ENCODE data around the gene PPFIBP1.
"Not testable (repeated sequence)": the region's sequence is repeated elsewhere in the genome, so short reads cannot be mapped to it uniquely, and the experiment has no call there.

Gene PPFIBP1

GRCh38 chr12:27581833-27582232 is 57.8 kb downstream of the PPFIBP1 start:
- not testable (repeated sequence) for H3K4me1 Mint-ChIP-seq, H3K4me3 Mint-ChIP-seq, ATAC-seq, H3K27me3 Mint-ChIP-seq, H3K36me3 Mint-ChIP-seq, H3K9me3 Mint-ChIP-seq, H3K27ac Mint-ChIP-seq

DNA sequence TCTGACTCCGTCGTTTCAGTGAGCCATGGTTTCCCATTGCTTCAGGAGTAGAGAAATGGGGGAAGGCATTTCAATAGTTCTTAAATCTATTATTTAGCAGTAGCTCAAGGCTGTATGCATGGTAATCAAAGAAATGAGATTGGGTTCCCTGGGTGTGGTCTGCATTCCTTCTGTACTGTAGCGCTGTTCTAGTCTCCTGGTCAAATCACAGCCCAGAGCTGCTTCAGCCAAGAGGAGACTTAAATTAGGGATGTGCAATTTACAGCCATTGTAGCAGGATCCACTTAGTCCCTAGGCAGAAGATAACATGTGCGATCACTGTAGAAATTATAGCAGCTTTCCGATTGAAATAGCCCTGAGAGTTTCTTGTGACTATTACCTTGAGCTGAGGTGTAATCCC is 58.4 kb downstream of the PPFIBP1 start:
- not testable (repeated sequence) for H3K27me3 Mint-ChIP-seq, H3K9me3 Mint-ChIP-seq, H3K4me3 Mint-ChIP-seq, ATAC-seq, H3K4me1 Mint-ChIP-seq, H3K27ac Mint-ChIP-seq, H3K36me3 Mint-ChIP-seq

DNA sequence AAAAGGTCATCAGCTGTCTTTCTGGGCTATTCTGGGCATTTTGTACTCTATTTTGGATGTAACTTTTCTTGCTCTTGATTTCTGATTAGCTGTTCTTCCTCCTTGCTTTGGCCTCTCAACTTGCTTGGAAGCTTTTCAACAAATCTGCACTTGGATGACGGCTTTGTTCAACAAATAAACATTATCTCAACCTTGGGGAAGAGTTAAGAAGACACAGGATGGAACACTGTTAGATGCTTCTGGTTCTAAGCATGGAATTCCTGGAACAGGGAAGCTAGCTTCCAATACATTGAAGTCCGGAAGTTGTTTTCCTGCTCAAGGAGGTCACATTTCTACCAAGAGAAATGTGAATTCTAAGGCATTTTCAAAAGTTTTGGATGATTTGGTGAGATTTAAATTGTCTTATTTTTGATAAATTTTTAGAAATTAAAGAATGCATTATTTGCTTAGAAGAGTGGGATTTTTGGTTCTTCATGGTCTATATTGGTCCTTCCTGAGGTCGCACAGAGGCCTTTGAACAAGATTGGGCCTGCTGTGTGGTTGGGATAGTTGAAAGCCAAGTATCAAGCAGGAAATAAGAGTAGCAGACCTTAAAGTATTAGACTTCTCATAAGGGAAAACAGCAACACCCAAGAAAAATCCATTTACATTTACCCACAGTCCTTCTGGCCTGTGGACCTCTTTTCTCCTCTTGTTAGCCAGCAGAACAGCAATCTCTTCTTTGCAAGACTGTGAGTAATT is 59.2 kb downstream of the PPFIBP1 start:
- no peak for ATAC-seq
- Mint-ChIP-seq H3K9me3 (no peaks in the 10 kb centered on the region), H3K4me1 (peaks cover 8% of the 10 kb centered on the region), H3K4me3 (no peak overlapping the region), H3K27me3 (peaks cover 9% of the 10 kb centered on the region), H3K27ac (no peak overlapping the region), H3K36me3 (peaks cover 4% of the 10 kb centered on the region)

GRCh38 chr12:27583981-27584380 is 60.0 kb downstream of the PPFIBP1 start:
- no peak for ATAC-seq
- Mint-ChIP-seq H3K27me3 (peaks cover 9% of the 10 kb centered on the region), H3K27ac (no peak overlapping the region), H3K36me3 (peaks cover 4% of the 10 kb centered on the region), H3K4me1 (peaks cover 8% of the 10 kb centered on the region), H3K4me3 (no peak overlapping the region), H3K9me3 (no peaks in the 10 kb centered on the region)

GRCh38 chr12:27585739-27586265 is 61.8 kb downstream of the PPFIBP1 start:
- Mint-ChIP-seq H3K4me1 (peaks cover 8% of the 10 kb centered on the region), H3K9me3 (no peaks in the 10 kb centered on the region), H3K4me3 (no peak overlapping the region), H3K36me3 (no peaks in the 10 kb centered on the region), H3K27me3 (peaks cover 9% of the 10 kb centered on the region), H3K27ac (no peak overlapping the region)
- ATAC-seq: no peak

- not testable (repeated sequence) for H3K27ac Mint-ChIP-seq, H3K4me3 Mint-ChIP-seq, H3K27me3 Mint-ChIP-seq, H3K9me3 Mint-ChIP-seq, H3K4me1 Mint-ChIP-seq, H3K36me3 Mint-ChIP-seq, ATAC-seq
Observed at GRCh38 chr12:27588075-27588730, 64.2 kb downstream of the PPFIBP1 start.

DNA sequence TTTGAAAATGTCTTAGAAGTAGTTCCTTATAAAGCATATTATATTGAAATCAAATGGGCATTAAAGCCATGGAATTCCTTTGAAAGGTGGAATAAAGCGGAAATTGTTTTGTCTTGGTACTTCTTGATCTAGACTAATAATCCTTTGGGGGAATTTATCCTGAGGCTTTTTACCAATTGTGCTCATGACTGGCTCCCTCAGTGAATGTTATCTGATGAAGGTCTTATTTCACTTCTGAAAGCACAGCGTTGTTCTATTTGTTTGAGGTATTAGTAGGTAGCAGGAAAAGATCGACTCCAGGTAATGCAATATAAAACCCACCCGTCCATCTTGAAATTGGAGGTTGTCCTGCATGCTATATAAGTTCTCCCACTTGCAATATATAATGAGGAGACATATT is 64.8 kb downstream of the PPFIBP1 start:
- no peak overlapping the region for H3K4me3 Mint-ChIP-seq
- H3K4me1 Mint-ChIP-seq: peaks cover 8% of the 10 kb centered on the region
- H3K27me3 Mint-ChIP-seq: no peaks in the 10 kb centered on the region
- ATAC-seq: no peak
- H3K9me3 Mint-ChIP-seq: no peaks in the 10 kb centered on the region
- no peak overlapping the region for H3K27ac Mint-ChIP-seq
- H3K36me3 Mint-ChIP-seq: no peaks in the 10 kb centered on the region

DNA sequence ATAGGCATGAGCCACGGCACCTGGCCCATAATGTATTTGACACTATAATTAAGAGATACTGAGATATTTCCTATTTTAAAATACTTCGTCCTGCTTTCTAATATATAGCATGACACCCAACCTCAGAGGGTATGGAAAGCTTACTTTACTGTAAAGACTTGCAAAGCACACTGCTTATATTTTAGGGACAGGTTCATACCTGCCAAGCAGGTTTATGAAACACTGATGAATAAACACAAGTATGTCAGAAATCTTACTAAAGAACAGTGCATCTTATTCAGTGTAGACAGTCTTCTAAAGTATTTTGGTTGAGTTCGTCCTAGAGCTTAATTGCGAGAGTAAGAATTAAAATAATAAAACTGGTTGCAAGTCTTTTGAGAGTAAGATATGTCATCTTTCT is 65.4 kb downstream of the PPFIBP1 start:
- Mint-ChIP-seq H3K4me3 (no peak overlapping the region), H3K9me3 (no peaks in the 10 kb centered on the region), H3K36me3 (no peaks in the 10 kb centered on the region), H3K27me3 (no peaks in the 10 kb centered on the region), H3K27ac (no peak overlapping the region), H3K4me1 (peaks cover 8% of the 10 kb centered on the region)
- ATAC-seq: no peak

GRCh38 chr12:27591698-27592097 is 67.7 kb downstream of the PPFIBP1 start:
- not testable (repeated sequence) for H3K27ac Mint-ChIP-seq, H3K36me3 Mint-ChIP-seq, ATAC-seq, H3K9me3 Mint-ChIP-seq, H3K4me3 Mint-ChIP-seq, H3K4me1 Mint-ChIP-seq, H3K27me3 Mint-ChIP-seq

- Mint-ChIP-seq H3K27me3 (no peaks in the 10 kb centered on the region), H3K27ac (no peak overlapping the region), H3K4me1 (peaks cover 6% of the 10 kb centered on the region), H3K4me3 (no peak overlapping the region), H3K36me3 (no peaks in the 10 kb centered on the region), H3K9me3 (no peaks in the 10 kb centered on the region)
- ATAC-seq: no peak
Observed at GRCh38 chr12:27592548-27592947, 68.5 kb downstream of the PPFIBP1 start.

- no peak overlapping the region for H3K27ac Mint-ChIP-seq
- ATAC-seq: no peak
- H3K27me3 Mint-ChIP-seq: no peaks in the 10 kb centered on the region
Observed at GRCh38 chr12:27593266-27593665, 69.3 kb downstream of the PPFIBP1 start.

GRCh38 chr12:27595231-27595642 is 71.2 kb downstream of the PPFIBP1 start:
- no peak for ATAC-seq
- no peak overlapping the region for H3K27ac Mint-ChIP-seq
- no peaks in the 10 kb centered on the region for H3K4me1 Mint-ChIP-seq
- H3K9me3 Mint-ChIP-seq: peaks cover 3% of the 10 kb centered on the region
- no peak overlapping the region for H3K4me3 Mint-ChIP-seq
- no peaks in the 10 kb centered on the region for H3K27me3 Mint-ChIP-seq
- H3K36me3 Mint-ChIP-seq: no peaks in the 10 kb centered on the region

More at GRCh38 chr12:27593266-27593665, 69.3 kb downstream of the PPFIBP1 start:
- Mint-ChIP-seq H3K4me3 (no peak overlapping the region), H3K4me1 (no peaks in the 10 kb centered on the region), H3K36me3 (no peaks in the 10 kb centered on the region), H3K9me3 (peaks cover 3% of the 10 kb centered on the region)

GRCh38 chr12:27598866-27599265 is 74.9 kb downstream of the PPFIBP1 start:
- H3K4me3 Mint-ChIP-seq, H3K36me3 Mint-ChIP-seq, H3K9me3 Mint-ChIP-seq, H3K27ac Mint-ChIP-seq, H3K27me3 Mint-ChIP-seq, ATAC-seq, H3K4me1 Mint-ChIP-seq: not testable (repeated sequence)

DNA sequence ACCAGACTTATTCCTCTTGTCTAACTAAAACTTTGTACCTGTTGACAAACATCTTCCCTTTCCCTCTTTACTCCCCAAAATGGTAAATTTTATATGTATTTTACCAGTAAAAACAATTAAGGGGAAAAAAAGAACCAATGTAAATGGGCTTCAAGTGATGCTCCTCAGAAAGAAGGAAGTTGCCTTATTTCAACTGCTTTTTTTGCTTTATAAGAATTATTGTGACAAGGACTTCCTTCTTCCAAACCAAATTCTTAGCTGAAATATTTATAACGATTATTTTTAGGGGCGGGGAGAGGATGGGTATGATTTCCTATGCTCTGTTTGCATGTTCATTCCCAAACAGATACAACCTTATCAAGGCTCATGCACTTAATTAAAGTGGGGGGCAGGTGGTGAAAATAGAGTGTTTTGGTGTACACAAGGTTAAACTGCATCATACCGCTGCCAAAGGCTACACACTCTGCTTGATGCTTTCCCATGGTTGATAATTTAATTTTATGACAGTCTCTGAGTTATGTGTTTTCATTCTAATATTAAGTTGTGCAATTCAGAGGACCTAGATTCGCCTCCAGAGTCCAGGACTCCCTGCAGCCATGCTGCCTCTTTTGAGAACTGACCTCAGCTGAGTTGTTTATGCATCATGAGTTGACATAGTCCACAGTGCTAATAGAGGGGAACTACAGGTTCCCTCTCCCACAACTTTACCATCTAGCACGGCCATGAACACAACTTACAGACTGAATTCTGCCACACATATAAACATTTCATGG is 77.2 kb downstream of the PPFIBP1 start:
- H3K27me3 Mint-ChIP-seq, H3K36me3 Mint-ChIP-seq, ATAC-seq, H3K4me3 Mint-ChIP-seq, H3K4me1 Mint-ChIP-seq, H3K9me3 Mint-ChIP-seq, H3K27ac Mint-ChIP-seq: not testable (repeated sequence)

DNA sequence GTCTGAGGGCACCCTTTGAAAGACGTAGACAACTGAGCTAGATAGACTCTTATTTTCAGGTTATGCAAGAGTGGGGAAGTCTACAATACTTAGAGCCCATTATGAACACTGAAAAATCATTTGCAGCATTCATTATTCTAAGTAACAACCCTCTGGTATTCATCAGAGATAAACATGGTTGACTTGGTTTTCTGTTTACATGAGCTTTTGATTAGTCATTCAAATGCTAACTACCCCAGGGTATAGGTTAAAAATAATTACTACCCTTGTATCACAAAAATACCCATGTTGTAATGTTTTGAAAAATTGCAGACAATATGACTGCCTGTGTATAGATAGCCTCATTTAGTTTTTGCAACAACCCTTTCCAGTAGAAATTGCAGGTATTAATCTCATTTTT is 78.5 kb downstream of the PPFIBP1 start:
- no peak overlapping the region for H3K27ac Mint-ChIP-seq
- peaks cover 5% of the 10 kb centered on the region for H3K36me3 Mint-ChIP-seq
- no peaks in the 10 kb centered on the region for H3K4me1 Mint-ChIP-seq
- no peak for ATAC-seq
- H3K27me3 Mint-ChIP-seq: no peaks in the 10 kb centered on the region
- no peak overlapping the region for H3K4me3 Mint-ChIP-seq
- H3K9me3 Mint-ChIP-seq: peaks cover 6% of the 10 kb centered on the region
